ENCODE measurements around the gene TNN.

Gene TNN

GRCh38 chr1:175178456-175178855 lies 110.8 kb downstream of the TNN start:
- H3K36me3 ChIP-seq (ENCODE audit: insufficient read depth, low read length) = no peaks in the 10 kb centered on the region
- no peaks in the 10 kb centered on the region for H3K9me3 ChIP-seq (ENCODE audit: control insufficient read depth, insufficient read depth, low read length)
- no peak overlapping the region for H3K9ac ChIP-seq (ENCODE audit: low read depth, low read length)
- no peaks in the 10 kb centered on the region; the same call in 1 of the 2 replicates for H3K4me1 ChIP-seq (ENCODE audit: insufficient read depth, low read length)

- no peaks in the 10 kb centered on the region for H3K36me3 ChIP-seq (ENCODE audit: insufficient read depth, low read length)
- H3K9me3 ChIP-seq (ENCODE audit: control insufficient read depth, insufficient read depth, low read length) = no peaks in the 10 kb centered on the region
- no peak overlapping the region for H3K9ac ChIP-seq (ENCODE audit: low read depth, low read length)
- no peaks in the 10 kb centered on the region; the same call in 1 of the 2 replicates for H3K4me1 ChIP-seq (ENCODE audit: insufficient read depth, low read length)
Measured at GRCh38 chr1:175179837-175180590, 112.4 kb downstream of the TNN start.

- Histone ChIP-seq H3K4me1 (ENCODE audit: insufficient read depth, low read length) (no peaks in the 10 kb centered on the region; the same call in 1 of the 2 replicates), H3K9ac (ENCODE audit: low read depth, low read length) (no peak overlapping the region), H3K9me3 (ENCODE audit: control insufficient read depth, insufficient read depth, low read length) (no peaks in the 10 kb centered on the region), H3K36me3 (ENCODE audit: insufficient read depth, low read length) (no peaks in the 10 kb centered on the region)
Measured at GRCh38 chr1:175182201-175182746, 114.6 kb downstream of the TNN start.

- Histone ChIP-seq H3K9me3 (ENCODE audit: control insufficient read depth, insufficient read depth, low read length) (no peaks in the 10 kb centered on the region), H3K9ac (ENCODE audit: low read depth, low read length) (no peak overlapping the region), H3K36me3 (ENCODE audit: insufficient read depth, low read length) (no peaks in the 10 kb centered on the region), H3K4me1 (ENCODE audit: insufficient read depth, low read length) (no peaks in the 10 kb centered on the region; the same call in 1 of the 2 replicates)
Measured at GRCh38 chr1:175183586-175183985, 116.0 kb downstream of the TNN start.

- Histone ChIP-seq H3K36me3 (ENCODE audit: insufficient read depth, low read length) (no peaks in the 10 kb centered on the region; the same call in 1 of the 2 replicates), H3K9me3 (ENCODE audit: control insufficient read depth, insufficient read depth, low read length) (no peaks in the 10 kb centered on the region), H3K4me1 (ENCODE audit: insufficient read depth, low read length) (no peaks in the 10 kb centered on the region; the same call in 1 of the 2 replicates), H3K9ac (ENCODE audit: low read depth, low read length) (no peak overlapping the region)
Measured at GRCh38 chr1:175185903-175186302, 118.3 kb downstream of the TNN start.

GRCh38 chr1:175186433-175187160 lies 119.0 kb downstream of the TNN start:
- no peaks in the 10 kb centered on the region; the same call in 1 of the 2 replicates for H3K4me1 ChIP-seq (ENCODE audit: insufficient read depth, low read length)
- no peaks in the 10 kb centered on the region; the same call in 1 of the 2 replicates for H3K36me3 ChIP-seq (ENCODE audit: insufficient read depth, low read length)
- no peak overlapping the region for H3K9ac ChIP-seq (ENCODE audit: low read depth, low read length)
- H3K9me3 ChIP-seq (ENCODE audit: control insufficient read depth, insufficient read depth, low read length) = no peaks in the 10 kb centered on the region

- Histone ChIP-seq H3K36me3 (ENCODE audit: insufficient read depth, low read length) (no peaks in the 10 kb centered on the region; the same call in 1 of the 2 replicates), H3K9me3 (ENCODE audit: control insufficient read depth, insufficient read depth, low read length) (no peaks in the 10 kb centered on the region), H3K4me1 (ENCODE audit: insufficient read depth, low read length) (no peaks in the 10 kb centered on the region), H3K9ac (ENCODE audit: low read depth, low read length) (no peak overlapping the region)
Measured at GRCh38 chr1:175188936-175189335, 121.3 kb downstream of the TNN start.

- Histone ChIP-seq H3K9me3 (ENCODE audit: control insufficient read depth, insufficient read depth, low read length) (no peaks in the 10 kb centered on the region), H3K36me3 (ENCODE audit: insufficient read depth, low read length) (no peaks in the 10 kb centered on the region; the same call in 1 of the 2 replicates), H3K9ac (ENCODE audit: low read depth, low read length) (peak overlapping the region; percentile 92), H3K4me1 (ENCODE audit: insufficient read depth, low read length) (no peaks in the 10 kb centered on the region)
Measured at GRCh38 chr1:175191659-175192058, 124.0 kb downstream of the TNN start.

- H3K4me1 ChIP-seq (ENCODE audit: insufficient read depth, low read length) = no peaks in the 10 kb centered on the region; the same call in 1 of the 2 replicates
- no peaks in the 10 kb centered on the region for H3K9me3 ChIP-seq (ENCODE audit: control insufficient read depth, insufficient read depth, low read length)
- peak overlapping the region; percentile 92 for H3K9ac ChIP-seq (ENCODE audit: low read depth, low read length)
- no peaks in the 10 kb centered on the region; the same call in 1 of the 2 replicates for H3K36me3 ChIP-seq (ENCODE audit: insufficient read depth, low read length)
Measured at GRCh38 chr1:175192111-175192629, 124.5 kb downstream of the TNN start.

GRCh38 chr1:175192630-175193526 lies 125.2 kb downstream of the TNN start, which contains the start of gene KIAA0040:
Gene KIAA0040, minus strand, starts transcription at chr1:175192776. Its CDS starts 31,763 bp downstream, at chr1:175161013.
- Histone ChIP-seq H3K9me3 (ENCODE audit: control insufficient read depth, insufficient read depth, low read length) (no peaks in the 10 kb centered on the region), H3K36me3 (ENCODE audit: insufficient read depth, low read length) (no peaks in the 10 kb centered on the region; the same call in 1 of the 2 replicates), H3K4me1 (ENCODE audit: insufficient read depth, low read length) (no peaks in the 10 kb centered on the region; the same call in 1 of the 2 replicates), H3K9ac (ENCODE audit: low read depth, low read length) (peak within 1 kb of the TSS; percentile 92)

GRCh38 chr1:175193527-175193910 lies 125.9 kb downstream of the TNN start:
- Histone ChIP-seq H3K4me1 (ENCODE audit: insufficient read depth, low read length) (no peaks in the 10 kb centered on the region; the same call in 1 of the 2 replicates), H3K9me3 (ENCODE audit: control insufficient read depth, insufficient read depth, low read length) (no peaks in the 10 kb centered on the region), H3K36me3 (ENCODE audit: insufficient read depth, low read length) (no peaks in the 10 kb centered on the region; the same call in 1 of the 2 replicates), H3K9ac (ENCODE audit: low read depth, low read length) (peak overlapping the region; percentile 92; the same call in 1 of the 2 replicates)

- no peaks in the 10 kb centered on the region for H3K9me3 ChIP-seq (ENCODE audit: control insufficient read depth, insufficient read depth, low read length)
- no peaks in the 10 kb centered on the region; the same call in 1 of the 2 replicates for H3K4me1 ChIP-seq (ENCODE audit: insufficient read depth, low read length)
- H3K9ac ChIP-seq (ENCODE audit: low read depth, low read length) = no peak overlapping the region
- H3K36me3 ChIP-seq (ENCODE audit: insufficient read depth, low read length) = no peaks in the 10 kb centered on the region
Measured at GRCh38 chr1:175195281-175195680, 127.6 kb downstream of the TNN start.

- no peaks in the 10 kb centered on the region; the same call in 1 of the 2 replicates for H3K4me1 ChIP-seq (ENCODE audit: insufficient read depth, low read length)
- H3K36me3 ChIP-seq (ENCODE audit: insufficient read depth, low read length) = no peaks in the 10 kb centered on the region
- no peak overlapping the region for H3K9ac ChIP-seq (ENCODE audit: low read depth, low read length)
- no peaks in the 10 kb centered on the region for H3K9me3 ChIP-seq (ENCODE audit: control insufficient read depth, insufficient read depth, low read length)
Measured at GRCh38 chr1:175195798-175196197, 128.2 kb downstream of the TNN start.
